Cardiac fibroblast (primary cell): ENCODE data around the gene SLC39A11.
"Not testable (repeated sequence)": the region's sequence is repeated elsewhere in the genome, so short reads cannot be mapped to it uniquely, and the experiment has no call there.

Experiments
- DNase-seq, 2 donors: peaks; one replicate each; pipeline versions ENCODE4 v3.0.0 to v3.0.0-alpha.2; 2010; ENCODE audit warnings: low read depth in 2 of 2
- H3K4me3 ChIP-seq, 2 donors: replicated peaks in 1 of 2; 1 replicate in 1 of 2; 2 replicates in 1 of 2; pipeline ENCODE4 v1.5.1; 2011; ENCODE audit warnings: low read depth in 2 of 2, low read length in 2 of 2, mild to moderate bottlenecking in 2 of 2, moderate library complexity in 1 of 2
- CTCF ChIP-seq: IDR thresholded peaks from one replicate; pipeline ENCODE4 v1.5.1; 2011; ENCODE audit warnings: low read depth, mild to moderate bottlenecking, low read length, inconsistent platforms

The SLC39A11 gene

GRCh38 chr17:72640415-72641165 is 451.9 kb downstream of the SLC39A11 start:
- peak overlapping the region in 1 of 2 donors; percentile 7 for H3K4me3 ChIP-seq

GRCh38 chr17:72639711-72640110 is 452.8 kb downstream of the SLC39A11 start:
- no peak for TF ChIP-seq CTCF
- DNase-seq = no peak
- no peak overlapping the region for H3K4me3 ChIP-seq

More at GRCh38 chr17:72640415-72641165, 451.9 kb downstream of the SLC39A11 start:
- TF ChIP-seq CTCF = no peak
- DNase-seq = peak in 1 of 2 donors; percentile 5

DNA sequence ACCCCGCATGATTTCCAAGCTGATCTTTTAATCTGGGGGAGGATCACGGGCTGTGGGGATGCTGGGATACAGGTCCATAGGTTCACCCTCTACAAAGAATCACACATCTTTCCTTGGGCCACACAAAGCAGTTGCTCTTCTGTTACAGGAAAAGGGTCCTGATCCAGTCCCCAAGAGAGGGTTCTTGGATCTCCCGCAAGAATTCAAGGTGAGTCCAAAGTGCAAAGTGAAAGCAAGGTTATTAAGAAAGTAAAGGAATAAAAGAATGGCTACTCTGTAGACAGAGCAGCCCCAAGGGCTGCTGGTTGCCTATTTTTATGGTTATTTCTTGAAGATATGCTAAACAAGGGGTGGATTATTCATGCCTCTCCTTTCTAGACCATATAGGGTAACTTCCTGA is 453.6 kb downstream of the SLC39A11 start:
- DNase-seq, H3K4me3 ChIP-seq: not testable (repeated sequence)

DNA sequence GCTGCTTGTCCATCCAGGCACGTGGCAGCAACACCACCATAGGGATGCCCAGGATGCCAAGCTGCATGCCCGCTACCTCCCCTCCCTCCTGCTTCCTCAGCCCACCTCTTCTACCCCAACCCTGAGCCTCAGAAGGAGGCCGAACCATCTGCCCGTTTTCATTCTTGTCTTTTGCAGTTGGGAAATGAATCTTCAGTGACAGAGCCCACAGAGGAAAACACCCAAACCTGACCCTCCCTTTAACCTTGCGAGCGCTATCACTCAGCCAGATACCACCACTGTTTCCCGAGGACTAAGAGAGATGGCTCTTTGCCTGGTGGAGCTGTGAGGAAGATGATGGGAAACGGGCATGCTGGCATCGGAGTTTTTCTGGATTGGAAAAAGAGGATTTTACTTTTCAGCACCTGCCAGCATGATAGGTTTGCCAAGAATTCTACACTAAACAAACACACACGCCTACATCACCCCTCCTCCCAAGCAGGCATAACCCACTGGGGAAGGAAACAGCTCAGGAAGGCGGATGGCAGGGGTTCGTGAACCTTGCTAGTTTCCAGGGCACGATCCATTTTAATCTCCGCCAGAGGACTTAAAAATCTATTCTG is 457.4 kb downstream of the SLC39A11 start:
- no peak overlapping the region for H3K4me3 ChIP-seq
- no peak for TF ChIP-seq CTCF
- DNase-seq = no peak

DNA sequence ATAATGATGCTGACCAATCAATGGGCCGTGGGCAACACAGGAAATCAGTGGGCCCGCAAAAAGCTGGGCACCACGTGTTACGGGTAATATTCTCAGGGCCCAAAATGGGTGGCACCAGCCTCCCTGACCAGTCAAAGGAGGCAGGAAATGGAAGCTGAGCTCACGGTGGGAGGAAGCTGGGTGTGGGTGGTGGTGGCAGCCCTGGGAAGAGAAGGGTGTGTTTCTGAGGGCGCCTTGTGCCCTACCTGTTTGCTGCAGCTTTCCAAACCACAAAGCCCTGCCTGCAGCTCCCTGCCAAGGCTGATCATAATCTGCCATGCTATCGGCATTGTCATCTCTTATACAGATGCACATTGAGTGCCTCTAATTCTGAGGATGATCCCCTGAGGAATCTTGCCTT is 457.9 kb downstream of the SLC39A11 start:
- TF ChIP-seq CTCF = no peak
- H3K4me3 ChIP-seq = no peak overlapping the region
- DNase-seq = no peak

- DNase-seq = no peak
- no peak for TF ChIP-seq CTCF
- H3K4me3 ChIP-seq = no peak overlapping the region
These were observed 460.4 kb downstream of the SLC39A11 start for GRCh38 chr17:72631949-72632684.

GRCh38 chr17:72631568-72631948 is 460.9 kb downstream of the SLC39A11 start:
- TF ChIP-seq CTCF = no peak
- DNase-seq = no peak
- H3K4me3 ChIP-seq = no peak overlapping the region
